Stimulated activated CD8-positive, alpha-beta memory T cell treated with anti-CD3 and anti-CD28 coated beads, Interleukin-4, amount 100 ng/mL, for 24 hours (primary cell): ENCODE results near the gene NOL4.

ENCODE experiments used
- DNase-seq: peaks from one replicate; pipeline ENCODE4 v3.0.0-alpha.2; 2020; ENCODE audit warnings: low read depth

NOL4 gene

GRCh38 chr18:34194239-34194638 is 30.5 kb downstream of the NOL4 start:
- no peak for DNase-seq

- DNase-seq: no peak
Observed at GRCh38 chr18:34189656-34190435, 34.9 kb downstream of the NOL4 start.
